Natural killer cell treated with Interleukin-12 subunit alpha and Interleukin-12 subunit beta and Interleukin-15 and Interleukin-18, amount 100 ng/mL, for 72 hours (primary cell): ENCODE results near the gene DPCD. TPM values are rescaled to one million over a fixed set of nuclear protein-coding genes. Genes with fewer than 3 reads are reported as not detected.
A peak's percentile ranks its signal among the peaks of the same experiment; 100 is the strongest.

Source experiments
- ATAC-seq, 2 donors: fragments of 150-1000 bp; cut with Tn5 transposase in 1 of 2; sonication (Bioruptor Pico), chemical (Tn5 transposase) in 1 of 2; 2 replicates each; pipeline ENCODE4 v1.10.0; 2021
- DNase-seq: peaks from one replicate; pipeline ENCODE4 v3.0.0; 2022; ENCODE audit warnings: low spot score
- H3K27ac Mint-ChIP-seq, 2 donors: 1 replicate in 1 of 2; 2 replicates in 1 of 2; pipeline ENCODE4 v1.8.0; 2022; ENCODE audit warnings: mixed read lengths in 2 of 2, mild to moderate bottlenecking in 1 of 2, moderate library complexity in 1 of 2
- H3K27me3 Mint-ChIP-seq, 2 donors: 1 replicate in 1 of 2; 2 replicates in 1 of 2; pipeline ENCODE4 v1.8.0; 2022; ENCODE audit warnings: mixed read lengths in 2 of 2
- H3K36me3 Mint-ChIP-seq: one replicate; pipeline ENCODE4 v1.8.0; 2022; ENCODE audit warnings: mixed read lengths
- H3K4me1 Mint-ChIP-seq, 2 donors: 1 replicate in 1 of 2; 2 replicates in 1 of 2; pipeline ENCODE4 v1.8.0; 2022; ENCODE audit warnings: low read depth in 2 of 2, mixed read lengths in 2 of 2, mild to moderate bottlenecking in 1 of 2
- H3K4me3 Mint-ChIP-seq: one replicate; pipeline ENCODE4 v1.8.0; 2022; ENCODE audit warnings: mixed read lengths
- H3K9me3 Mint-ChIP-seq: 2 replicates; pipeline ENCODE4 v1.8.0; 2022; ENCODE audit warnings: mixed read lengths
- total RNA-seq, 2 donors: library from RNA; stranded (reverse); gene quantifications; one replicate each; pipeline ENCODE4 v1.2.3, GENCODE V29; 2022

DPCD gene
- 10 to 100 TPM in 1 of 2 donors, 1 to 10 TPM in 1; 8.2 to 11.2 TPM for total RNA-seq

- Mint-ChIP-seq H3K4me1 (peaks cover 17 to 25% of the 10 kb centered on the region in 2 donors), H3K27ac (peak within 1 kb of the TSS; percentile 53 to 83), H3K4me3 (peak within 1 kb of the TSS; percentile 94), H3K36me3 (no peaks in the 10 kb centered on the region), H3K27me3 (no peaks in the 10 kb centered on the region), H3K9me3 (no peaks in the 10 kb centered on the region)
- peak; percentile 98 to 99 for ATAC-seq
- peak; percentile 95 for DNase-seq
These were observed at the start of gene DPCD, which contains the start of gene POLL for GRCh38 chr10:101587725-101588653. TSS of gene DPCD (plus strand) at chr10:101588321. CDS start at chr10:101588337, 16 bp downstream. TSS of gene POLL (minus strand) at chr10:101588257. CDS start at chr10:101587360, 897 bp downstream.

GRCh38 chr10:101538446-101538845, 49.7 kb upstream of the DPCD start:
- Mint-ChIP-seq H3K4me3 (no peak overlapping the region), H3K27ac (no peak overlapping the region), H3K9me3 (no peaks in the 10 kb centered on the region), H3K27me3 (no peaks in the 10 kb centered on the region), H3K36me3 (no peaks in the 10 kb centered on the region), H3K4me1 (no peaks in the 10 kb centered on the region)
- no peak for ATAC-seq
- no peak for DNase-seq

- H3K27me3 Mint-ChIP-seq, result no peaks in the 10 kb centered on the region
- no peaks in the 10 kb centered on the region for H3K9me3 Mint-ChIP-seq
- DNase-seq, result no peak
- H3K4me1 Mint-ChIP-seq, result no peaks in the 10 kb centered on the region
- no peak overlapping the region for H3K4me3 Mint-ChIP-seq
- no peak overlapping the region for H3K27ac Mint-ChIP-seq
- no peak for ATAC-seq
- H3K36me3 Mint-ChIP-seq, result peaks cover 5% of the 10 kb centered on the region
These were observed 42.2 kb upstream of the DPCD start for GRCh38 chr10:101545898-101546297.

- Mint-ChIP-seq H3K36me3 (peaks cover 9% of the 10 kb centered on the region), H3K4me1 (no peaks in the 10 kb centered on the region), H3K9me3 (no peaks in the 10 kb centered on the region), H3K27me3 (no peaks in the 10 kb centered on the region), H3K4me3 (no peak overlapping the region), H3K27ac (no peak overlapping the region)
- ATAC-seq (peak in 1 of 2 donors; percentile 69), DNase-seq (no peak)
These were observed 37.2 kb upstream of the DPCD start for GRCh38 chr10:101550965-101551364.

GRCh38 chr10:101552442-101552841, 35.7 kb upstream of the DPCD start:
- Mint-ChIP-seq H3K27ac (no peak overlapping the region), H3K27me3 (no peaks in the 10 kb centered on the region), H3K4me3 (no peak overlapping the region), H3K9me3 (no peaks in the 10 kb centered on the region), H3K36me3 (peaks cover 8% of the 10 kb centered on the region), H3K4me1 (no peaks in the 10 kb centered on the region)
- DNase-seq (no peak), ATAC-seq (no peak)

GRCh38 chr10:101557541-101557940, 30.6 kb upstream of the DPCD start:
- H3K4me3 Mint-ChIP-seq, result no peak overlapping the region
- no peaks in the 10 kb centered on the region for H3K9me3 Mint-ChIP-seq
- H3K27me3 Mint-ChIP-seq, result no peaks in the 10 kb centered on the region
- no peak overlapping the region for H3K27ac Mint-ChIP-seq
- H3K4me1 Mint-ChIP-seq, result peaks cover 9 to 14% of the 10 kb centered on the region in 2 donors
- peaks cover 4% of the 10 kb centered on the region for H3K36me3 Mint-ChIP-seq
- ATAC-seq (no peak), DNase-seq (no peak)

GRCh38 chr10:101558204-101558603, 29.9 kb upstream of the DPCD start:
- DNase-seq (no peak), ATAC-seq (peak in 1 of 2 donors; percentile 45)
- H3K4me3 Mint-ChIP-seq, result no peak overlapping the region
- H3K36me3 Mint-ChIP-seq, result no peaks in the 10 kb centered on the region
- no peaks in the 10 kb centered on the region for H3K9me3 Mint-ChIP-seq
- no peaks in the 10 kb centered on the region for H3K27me3 Mint-ChIP-seq
- H3K4me1 Mint-ChIP-seq, result peaks cover 9 to 14% of the 10 kb centered on the region in 2 donors
- no peak overlapping the region for H3K27ac Mint-ChIP-seq

- H3K36me3 Mint-ChIP-seq, result no peaks in the 10 kb centered on the region
- H3K27me3 Mint-ChIP-seq, result peaks cover 0 to 2% of the 10 kb centered on the region in 2 donors
- H3K4me3 Mint-ChIP-seq, result no peak overlapping the region
- H3K9me3 Mint-ChIP-seq, result no peaks in the 10 kb centered on the region
- no peak overlapping the region for H3K27ac Mint-ChIP-seq
- DNase-seq (peak; percentile 58), ATAC-seq (no peak)
- H3K4me1 Mint-ChIP-seq, result peaks cover 9 to 14% of the 10 kb centered on the region in 2 donors
These were observed 29.2 kb upstream of the DPCD start for GRCh38 chr10:101558671-101559595.

GRCh38 chr10:101559596-101560297, 28.4 kb upstream of the DPCD start:
- Mint-ChIP-seq H3K9me3 (no peaks in the 10 kb centered on the region), H3K4me1 (peaks cover 9 to 14% of the 10 kb centered on the region in 2 donors), H3K36me3 (no peaks in the 10 kb centered on the region), H3K27me3 (peaks cover 0 to 6% of the 10 kb centered on the region in 2 donors), H3K4me3 (no peak overlapping the region), H3K27ac (no peak overlapping the region)
- peak; percentile 22 for DNase-seq
- ATAC-seq, result no peak

GRCh38 chr10:101560298-101561067, 27.6 kb upstream of the DPCD start:
- Mint-ChIP-seq H3K4me3 (no peak overlapping the region), H3K36me3 (no peaks in the 10 kb centered on the region), H3K9me3 (no peaks in the 10 kb centered on the region), H3K27ac (no peak overlapping the region), H3K27me3 (peaks cover 5 to 13% of the 10 kb centered on the region in 2 donors), H3K4me1 (peaks cover 9 to 14% of the 10 kb centered on the region in 2 donors)
- DNase-seq (peak; percentile 51), ATAC-seq (no peak)

GRCh38 chr10:101561068-101561915, 26.8 kb upstream of the DPCD start:
- Mint-ChIP-seq H3K4me3 (no peak overlapping the region), H3K27ac (no peak overlapping the region), H3K27me3 (peaks cover 5 to 17% of the 10 kb centered on the region in 2 donors), H3K36me3 (no peaks in the 10 kb centered on the region), H3K4me1 (peaks cover 9 to 16% of the 10 kb centered on the region in 2 donors), H3K9me3 (no peaks in the 10 kb centered on the region)
- ATAC-seq (no peak), DNase-seq (peak; percentile 54)

GRCh38 chr10:101562231-101562630, 25.9 kb upstream of the DPCD start:
- peak; percentile 54 for DNase-seq
- peaks cover 14 to 19% of the 10 kb centered on the region in 2 donors for H3K4me1 Mint-ChIP-seq
- H3K4me3 Mint-ChIP-seq, result no peak overlapping the region
- ATAC-seq, result no peak
- peaks cover 10 to 21% of the 10 kb centered on the region in 2 donors for H3K27me3 Mint-ChIP-seq
- H3K36me3 Mint-ChIP-seq, result no peaks in the 10 kb centered on the region
- no peaks in the 10 kb centered on the region for H3K9me3 Mint-ChIP-seq
- H3K27ac Mint-ChIP-seq, result no peak overlapping the region
